Lung (tissue), 12 donors: ENCODE measurements around the gene PXDN. TPM values are rescaled to one million over a fixed set of nuclear protein-coding genes. Genes with fewer than 3 reads are reported as not detected.
"Not testable (repeated sequence)": the region's sequence is repeated elsewhere in the genome, so short reads cannot be mapped to it uniquely, and the experiment has no call there.

Experiments
- ATAC-seq: fragments of 200-7000 bp; cut with Tn5 transposase; one replicate; pipeline ENCODE4 v1.9.1; 2020; ENCODE audit warnings: moderate number of reproducible peaks; ENCODE audit not compliant: insufficient read depth, low FRiP score
- DNase-seq, 3 donors: peaks; one replicate each; pipeline ENCODE4 v3.0.0-alpha.2; 2013 to 2017
- H3K27ac ChIP-seq, 2 donors: one replicate each; pipeline ENCODE4 v1.5.1; 2013; ENCODE audit warnings: mild to moderate bottlenecking in 2 of 2, moderate library complexity in 2 of 2, control low read depth in 1 of 2, inconsistent platforms in 1 of 2, low read depth in 1 of 2, low read length in 1 of 2
- H3K27me3 ChIP-seq, 3 donors: one replicate each; pipeline ENCODE4 v1.5.1; 2013; ENCODE audit warnings: low read length in 2 of 3; ENCODE audit not compliant: control insufficient read depth in 3 of 3, insufficient read depth in 3 of 3
- H3K36me3 ChIP-seq, 4 donors: one replicate each; pipeline ENCODE4 v1.5.1; 2013; ENCODE audit warnings: low read length in 4 of 4, mild to moderate bottlenecking in 1 of 4, moderate library complexity in 1 of 4; ENCODE audit not compliant: control insufficient read depth in 4 of 4, insufficient read depth in 4 of 4
- H3K4me1 ChIP-seq, 5 donors: one replicate each; pipeline ENCODE4 v1.5.1; 2013; ENCODE audit warnings: low read length in 5 of 5, mild to moderate bottlenecking in 2 of 5, moderate library complexity in 1 of 5; ENCODE audit not compliant: control insufficient read depth in 5 of 5, insufficient read depth in 5 of 5
- H3K4me3 ChIP-seq: one replicate; pipeline ENCODE4 v1.5.1; 2013; ENCODE audit warnings: mild to moderate bottlenecking, control low read depth, moderate library complexity
- H3K9ac ChIP-seq, 2 donors: one replicate each; pipeline ENCODE4 v1.5.1; 2013; ENCODE audit warnings: low read length in 2 of 2, control low read depth in 1 of 2; ENCODE audit not compliant: insufficient read depth in 1 of 2
- H3K9me3 ChIP-seq, 4 donors: one replicate each; pipeline ENCODE4 v1.5.1; 2013; ENCODE audit warnings: low read length in 3 of 4, mild to moderate bottlenecking in 1 of 4, moderate library complexity in 1 of 4; ENCODE audit not compliant: control insufficient read depth in 4 of 4, insufficient read depth in 3 of 4
- CTCF ChIP-seq: IDR thresholded peaks from 2 replicates; pipeline ENCODE4 v1.5.1; 2012; ENCODE audit warnings: mild to moderate bottlenecking; ENCODE audit errors: control extremely low read depth, extremely low read depth
- WGBS, 2 donors: extraction: QIAGEN DNeasy Blood & Tissue Kit; methylation state at CpG; one replicate each; pipeline ENCODE4 v1.1.7; 2013; 5-methylcytosine and 5-hydroxymethylcytosine counted together
- polyA plus RNA-seq, 2 donors: library from polyadenylated mRNA; stranded (reverse); fragments of 200-250 nt; gene quantifications; one replicate each; pipeline ENCODE4 v1.2.1, GENCODE V29; 2013
- total RNA-seq, 2 donors: library from RNA; depleted of rRNA in 1 of 2; stranded (reverse); fragments of >200 nt in 1 of 2; gene quantifications; one replicate each; pipeline ENCODE4 v1.2.1, GENCODE V29; 2014 to 2021
- donor health status: control.
- donor health status: control.
- donor health status: Bipolar disorder and iron deficiency.
- donor health status: healthy.
- donor health status: DM: yes; HTN: yes; CAD: no.

PXDN gene
- total and polyA plus RNA-seq, 4 donors: 10.6 to 198 (median 45.1) TPM

GRCh38 chr2:1782514-1782913 lies 38.2 kb upstream of the PXDN start:
- ATAC-seq (no peak), DNase-seq (no peak)
- no peak overlapping the region for H3K4me3 ChIP-seq
- 90 to 92% methylated on average over 11 of the region's 11 CpGs for whole genome bisulfite sequencing, 2 donors
- H3K27me3 ChIP-seq: no peaks in the 10 kb centered on the region
- no peak overlapping the region for H3K9ac ChIP-seq
- TF ChIP-seq CTCF: no peak
- peaks cover 0 to 15% (median 0%) of the 10 kb centered on the region in 5 donors for H3K4me1 ChIP-seq
- no peak overlapping the region for H3K27ac ChIP-seq
- no peaks in the 10 kb centered on the region for H3K36me3 ChIP-seq
- peaks cover 0 to 2% (median 0%) of the 10 kb centered on the region in 4 donors for H3K9me3 ChIP-seq

GRCh38 chr2:1781291-1782080 lies 37.2 kb upstream of the PXDN start:
- Histone ChIP-seq H3K4me1 (peaks cover 0 to 15% (median 0%) of the 10 kb centered on the region in 5 donors), H3K4me3 (no peak overlapping the region), H3K36me3 (no peaks in the 10 kb centered on the region), H3K9me3 (peaks cover 0 to 2% (median 0%) of the 10 kb centered on the region in 4 donors), H3K27me3 (no peaks in the 10 kb centered on the region), H3K9ac (no peak overlapping the region), H3K27ac (no peak overlapping the region)
- no peak for DNase-seq
- no peak for TF ChIP-seq CTCF
- 76 to 78% methylated on average over 16 of the region's 16 CpGs for WGBS, 2 donors
- ATAC-seq: no peak

DNA sequence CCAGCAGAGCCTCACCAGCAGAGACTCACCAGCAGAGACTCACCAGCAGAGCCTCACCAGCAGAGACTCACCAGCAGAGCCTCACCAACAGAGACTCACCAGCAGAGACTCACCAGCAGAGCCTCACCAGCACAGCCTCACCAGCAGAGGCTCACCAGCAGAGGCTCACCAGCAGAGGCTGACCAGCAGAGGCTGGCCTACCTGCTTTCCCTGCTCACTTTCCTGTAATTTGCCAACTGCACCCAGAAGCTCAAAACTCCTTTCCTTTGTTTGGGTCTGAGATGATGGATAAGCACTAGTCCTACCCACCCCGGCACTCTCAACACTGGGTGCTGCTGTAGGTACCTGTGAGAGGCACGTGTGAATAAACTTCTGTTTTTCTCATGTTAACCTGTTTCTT lies 36.4 kb upstream of the PXDN start:
- no peak for TF ChIP-seq CTCF
- Histone ChIP-seq H3K9ac (no peak overlapping the region), H3K36me3 (no peaks in the 10 kb centered on the region), H3K9me3 (peaks cover 0 to 2% (median 0%) of the 10 kb centered on the region in 4 donors), H3K27ac (no peak overlapping the region), H3K27me3 (no peaks in the 10 kb centered on the region), H3K4me1 (peaks cover 0 to 15% (median 0%) of the 10 kb centered on the region in 5 donors), H3K4me3 (no peak overlapping the region)
- no peak for ATAC-seq
- 78 to 81% methylated on average over 2 of the region's 2 CpGs for WGBS, 2 donors
- DNase-seq: no peak

GRCh38 chr2:1780054-1780453 lies 35.7 kb upstream of the PXDN start:
- not testable (repeated sequence) for H3K4me3 ChIP-seq, ATAC-seq, H3K27ac ChIP-seq

More at GRCh38 chr2:1780054-1780453, 35.7 kb upstream of the PXDN start:
- H3K36me3 ChIP-seq, DNase-seq, H3K9me3 ChIP-seq, H3K9ac ChIP-seq, H3K27me3 ChIP-seq: not testable (repeated sequence)
- peaks cover 0 to 15% (median 0%) of the 10 kb centered on the region in 5 donors for H3K4me1 ChIP-seq
